ENCODE results near the gene KNTC1. TPM values are rescaled to one million over a fixed set of nuclear protein-coding genes. Genes with fewer than 3 reads are reported as not detected.
"Not testable (repeated sequence)": the region's sequence is repeated elsewhere in the genome, so short reads cannot be mapped to it uniquely, and the experiment has no call there.

Gene KNTC1
- total RNA-seq, 1 experiment from 2014 or later: 42.3 TPM

DNA sequence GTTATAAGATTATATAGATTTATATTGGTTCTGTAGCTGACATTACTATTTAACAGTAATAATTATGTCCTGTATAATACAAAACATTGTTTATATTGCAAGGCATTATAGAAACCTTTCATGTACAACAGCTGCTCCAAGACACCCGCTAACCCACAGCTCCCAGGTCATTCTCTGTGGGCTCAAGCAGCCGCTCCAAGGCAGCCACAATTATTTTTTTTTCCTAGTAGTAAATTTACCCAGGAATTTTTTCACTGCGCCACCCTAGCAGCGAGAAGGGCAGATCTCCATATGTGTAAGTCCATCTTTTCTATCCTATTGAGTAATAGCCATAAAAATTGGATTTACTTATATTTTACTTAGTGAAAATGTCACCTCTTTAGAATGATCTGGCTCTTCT is 36.3 kb downstream of the KNTC1 start:
- no peak for DNase-seq (ENCODE audit: low read depth)

DNA sequence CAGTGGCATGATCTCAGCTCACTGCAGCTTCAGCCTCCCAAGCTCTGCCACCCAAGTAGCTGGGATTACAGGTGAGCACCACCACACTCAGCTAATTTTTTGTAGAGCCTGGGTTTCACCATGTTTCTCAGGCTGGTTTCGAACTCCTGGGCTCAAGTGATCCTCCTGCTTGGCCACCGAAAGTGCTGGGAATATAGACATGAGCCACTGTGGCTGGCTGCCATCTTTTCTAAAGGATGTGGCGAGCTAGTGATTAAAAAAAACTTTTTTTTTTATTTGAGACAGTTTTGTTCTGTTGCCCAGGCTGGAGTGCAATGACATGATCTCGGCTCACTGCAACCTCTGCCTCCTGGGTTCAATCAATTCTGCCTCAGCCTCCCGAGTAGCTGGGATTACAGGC is 39.8 kb downstream of the KNTC1 start:
- not testable (repeated sequence) for DNase-seq (ENCODE audit: low read depth)

DNA sequence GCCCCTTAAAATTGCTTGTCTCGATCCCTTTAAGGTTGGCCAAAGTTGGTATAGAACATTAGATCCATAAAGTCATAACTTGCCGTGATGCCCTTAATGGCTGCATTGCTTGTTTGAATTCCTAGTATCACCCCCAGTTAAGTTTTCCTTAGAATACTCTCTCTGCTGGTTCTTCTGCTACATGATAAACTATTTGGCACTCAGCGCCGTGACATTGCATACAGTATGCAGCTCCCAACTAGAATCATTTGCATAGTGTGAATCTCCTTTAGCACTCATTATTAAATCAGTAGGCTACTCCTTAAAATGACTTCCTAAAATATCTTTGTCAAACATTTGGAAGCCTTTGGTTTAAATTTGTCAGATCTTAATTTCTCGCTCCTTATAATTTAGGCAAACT is 42.2 kb downstream of the KNTC1 start:
- DNase-seq (ENCODE audit: low read depth): no peak

DNA sequence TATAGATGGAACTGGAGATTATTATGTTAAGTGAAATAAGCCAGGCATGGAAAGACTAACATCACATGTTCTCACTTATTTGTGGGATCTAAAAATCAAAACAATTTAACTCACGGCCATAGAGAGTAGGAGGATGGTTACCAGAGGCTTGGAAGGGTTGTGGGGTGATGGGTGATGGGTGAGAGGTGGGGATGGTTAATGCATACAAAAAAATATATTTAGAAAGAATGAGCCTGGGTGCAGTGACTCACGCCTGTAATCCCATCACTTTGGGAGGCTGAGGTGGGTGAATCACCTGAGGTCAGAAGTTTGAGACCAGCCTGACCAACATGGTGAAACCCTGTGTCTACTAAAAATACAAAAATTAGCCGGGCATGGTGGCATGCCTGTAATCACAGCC is 43.0 kb downstream of the KNTC1 start:
- peak; percentile 71 for DNase-seq (ENCODE audit: low read depth)

DNA sequence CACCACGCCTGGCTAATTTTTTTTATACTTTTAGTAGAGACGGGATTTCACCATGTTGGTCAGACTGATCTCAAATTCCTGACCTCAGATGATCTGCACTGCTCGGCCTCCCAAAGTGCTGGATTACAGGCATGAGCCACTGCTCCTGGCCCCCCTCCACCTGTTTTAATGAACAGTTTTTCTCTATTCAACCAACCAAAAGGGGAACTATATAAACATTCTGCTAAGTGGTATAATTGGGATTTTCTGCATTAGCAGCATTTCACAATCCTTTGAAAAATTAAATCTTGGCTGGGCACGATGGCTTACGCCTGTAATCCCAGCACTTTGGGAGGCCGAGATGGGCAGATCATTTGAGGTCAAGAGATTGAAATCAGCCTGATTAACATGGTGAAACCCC is 44.8 kb downstream of the KNTC1 start:
- DNase-seq (ENCODE audit: low read depth): no peak

DNA sequence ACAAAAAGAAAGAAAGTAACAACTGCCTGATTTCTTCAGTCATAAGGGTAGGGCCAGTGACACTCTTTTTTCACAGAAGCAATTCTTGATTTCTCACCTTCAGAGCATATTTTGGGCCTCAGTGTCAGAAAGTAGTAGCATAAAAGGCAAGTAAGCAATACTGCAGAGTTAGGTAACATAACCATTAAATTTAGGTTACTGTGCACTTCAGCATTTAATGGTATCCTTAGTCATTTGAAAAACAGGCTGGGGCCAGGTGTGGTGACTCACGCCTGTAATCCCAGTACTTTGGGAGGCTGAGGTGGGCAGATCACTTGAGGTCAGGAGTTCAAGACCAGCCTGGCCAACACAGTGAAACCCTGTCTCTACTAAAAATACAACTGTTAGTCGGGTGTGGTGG is 56.2 kb downstream of the KNTC1 start:
- DNase-seq (ENCODE audit: low read depth): peak; percentile 5

DNA sequence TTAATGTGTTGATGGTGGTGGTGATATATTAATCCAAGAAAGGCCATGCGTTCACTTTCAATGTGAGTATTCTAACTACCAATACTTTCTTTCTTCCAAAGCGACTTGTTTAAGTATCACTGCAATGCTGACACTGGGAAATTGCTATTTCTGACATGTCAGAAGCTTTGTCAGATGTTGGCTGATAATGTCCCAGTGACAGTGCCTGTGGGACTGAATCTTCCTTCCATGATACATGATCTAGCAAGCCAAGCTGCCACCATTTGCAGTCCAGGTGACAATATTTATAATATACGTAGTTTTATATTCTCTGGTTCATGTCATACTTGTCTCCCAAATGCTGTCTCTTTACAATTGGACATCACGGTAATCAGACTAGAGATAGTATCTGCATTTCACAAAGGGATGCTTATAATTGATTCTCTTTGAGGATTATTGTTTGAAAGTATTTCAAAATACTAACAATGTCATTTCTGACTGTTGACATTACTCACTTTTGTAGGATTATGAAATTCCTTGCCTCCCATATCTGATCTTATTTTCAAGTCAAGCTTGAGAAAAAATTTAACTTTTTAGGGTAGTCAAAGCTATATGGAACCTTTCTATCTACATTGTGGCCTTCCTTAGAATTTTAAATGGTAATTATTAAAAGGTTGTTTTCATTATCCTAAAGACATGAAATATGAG is 57.3 kb downstream of the KNTC1 start:
- DNase-seq (ENCODE audit: low read depth): no peak

DNA sequence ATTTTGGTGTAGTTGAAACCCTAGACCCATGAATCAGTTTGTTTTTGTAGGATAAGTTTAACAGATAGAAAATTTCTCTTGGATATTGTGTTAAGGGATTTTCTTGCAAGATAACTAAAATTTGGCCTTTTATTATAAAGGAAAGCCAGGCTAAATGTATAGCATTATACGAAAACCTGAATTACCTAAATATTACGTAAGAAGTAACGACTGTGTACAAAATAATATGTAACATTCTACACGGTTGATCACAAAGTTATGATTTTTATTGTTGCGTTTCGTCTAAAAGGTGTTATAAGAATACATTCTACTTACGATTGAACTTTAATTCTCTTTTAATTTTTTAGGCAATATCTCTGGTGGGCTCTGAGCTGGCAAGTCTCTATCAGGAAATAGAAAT is 63.9 kb downstream of the KNTC1 start:
- no peak for DNase-seq (ENCODE audit: low read depth)

DNA sequence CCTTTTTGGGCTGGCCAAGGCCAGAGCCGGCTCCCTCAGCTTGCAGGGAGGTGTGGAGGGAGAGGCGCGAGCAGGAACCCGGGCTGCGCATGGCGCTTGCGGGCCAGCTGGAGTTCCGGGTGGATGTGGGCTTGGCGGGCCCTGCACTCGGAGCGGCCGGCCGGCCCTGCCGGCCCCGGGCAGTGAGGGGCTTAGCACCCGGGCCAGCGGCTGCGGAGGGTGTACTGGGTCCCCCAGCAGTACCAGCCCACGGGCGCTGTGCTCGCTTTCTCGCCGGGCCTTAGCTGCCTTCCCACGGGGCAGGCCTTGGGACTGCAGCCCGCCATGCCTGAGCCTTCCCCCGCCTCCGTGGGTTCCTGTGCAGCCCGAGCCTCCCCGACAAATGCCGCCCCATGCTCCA is 64.9 kb downstream of the KNTC1 start:
- DNase-seq (ENCODE audit: low read depth): not testable (repeated sequence)

DNA sequence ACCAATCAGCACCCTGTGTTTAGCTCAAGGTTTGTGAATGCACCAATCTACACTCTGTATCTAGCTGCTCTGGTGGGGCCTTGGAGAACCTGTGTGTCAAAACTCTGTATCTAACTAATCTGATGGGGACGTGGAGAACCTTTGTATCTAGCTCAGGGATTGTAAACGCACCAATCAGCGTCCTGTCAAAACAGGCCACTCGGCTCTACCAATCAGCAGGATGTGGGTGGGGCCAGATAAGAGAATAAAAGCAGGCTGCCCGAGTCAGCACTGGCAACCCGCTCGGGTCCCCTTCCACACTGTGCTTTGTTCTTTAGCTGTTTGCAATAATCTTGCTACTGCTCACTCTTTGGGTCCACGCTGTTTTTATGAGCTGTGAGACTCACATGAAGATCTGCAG is 65.5 kb downstream of the KNTC1 start:
- not testable (repeated sequence) for DNase-seq (ENCODE audit: low read depth)

DNA sequence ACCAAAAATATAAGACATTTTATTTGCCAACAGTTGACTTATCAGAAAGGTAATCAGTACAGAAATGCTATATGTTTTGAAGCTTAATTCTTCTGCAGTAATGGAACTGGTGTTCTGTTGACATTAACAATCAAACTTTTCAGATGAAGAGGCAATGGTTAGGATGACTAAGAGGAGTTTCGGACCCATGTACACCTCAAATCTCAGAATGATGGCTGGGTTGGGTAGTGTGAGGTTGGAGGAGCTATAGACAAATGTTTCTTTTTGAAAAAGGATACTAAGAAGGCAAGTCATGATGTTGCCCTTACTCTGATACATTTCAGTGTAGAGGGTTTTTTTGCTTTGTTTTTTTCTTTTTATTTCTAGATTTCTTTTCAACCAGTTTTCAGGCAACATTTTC is 66.9 kb downstream of the KNTC1 start:
- DNase-seq (ENCODE audit: low read depth): no peak

DNA sequence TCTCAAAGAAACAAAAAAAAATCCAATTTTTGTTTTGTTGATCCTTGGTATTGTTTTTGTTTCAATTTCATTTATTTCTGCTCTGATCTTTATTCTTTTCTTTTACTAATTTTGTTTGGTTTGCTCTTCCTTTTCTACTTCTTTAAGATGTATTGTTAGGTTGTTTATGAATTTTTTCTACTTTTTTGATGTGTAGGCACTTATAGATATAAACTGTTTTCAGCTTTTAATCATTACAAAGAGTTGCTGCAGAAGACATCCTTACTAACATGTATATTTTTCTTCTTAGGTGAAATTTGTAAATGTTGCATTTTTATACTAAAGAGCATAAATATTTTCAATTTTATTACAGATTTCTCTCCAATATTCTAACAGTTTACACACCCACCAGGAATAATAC is 69.8 kb downstream of the KNTC1 start:
- no peak for DNase-seq (ENCODE audit: low read depth)

DNA sequence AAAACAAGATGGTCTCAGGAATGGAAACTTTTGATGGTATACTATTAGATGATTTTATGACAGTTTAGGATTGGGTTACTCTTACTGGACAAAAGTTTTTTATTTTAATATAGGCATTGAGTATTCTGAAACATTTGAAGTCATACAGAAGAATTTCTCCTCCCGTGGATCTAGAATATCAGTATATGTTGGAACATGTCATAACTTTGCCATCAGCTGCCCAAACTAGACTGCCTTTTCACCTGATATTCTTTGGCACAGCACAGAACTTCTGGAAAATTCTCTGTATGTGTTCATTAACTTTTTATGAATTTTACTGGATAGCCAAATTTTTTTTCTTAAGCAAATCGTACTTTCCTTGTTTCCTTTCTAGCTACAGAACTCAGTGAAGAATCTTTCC is 75.4 kb downstream of the KNTC1 start:
- no peak for DNase-seq (ENCODE audit: low read depth)

DNA sequence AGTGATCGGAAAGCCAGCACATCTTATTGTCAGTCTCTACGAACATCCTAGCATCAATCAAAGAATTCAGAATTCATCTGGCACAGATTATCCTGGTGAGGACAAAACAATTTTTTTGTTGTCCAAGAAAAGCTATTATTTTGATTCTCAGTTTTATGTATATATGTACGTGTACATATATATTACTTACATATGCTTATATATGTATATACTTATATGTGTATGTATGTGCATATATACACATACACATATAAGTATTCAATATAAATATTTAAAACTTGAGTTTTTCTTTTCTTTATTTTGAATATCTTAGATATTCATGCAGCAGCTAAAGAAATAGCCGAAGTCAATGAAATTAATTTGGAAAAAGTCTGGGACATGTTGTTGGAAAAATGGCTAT is 77.9 kb downstream of the KNTC1 start:
- DNase-seq (ENCODE audit: low read depth): no peak

DNA sequence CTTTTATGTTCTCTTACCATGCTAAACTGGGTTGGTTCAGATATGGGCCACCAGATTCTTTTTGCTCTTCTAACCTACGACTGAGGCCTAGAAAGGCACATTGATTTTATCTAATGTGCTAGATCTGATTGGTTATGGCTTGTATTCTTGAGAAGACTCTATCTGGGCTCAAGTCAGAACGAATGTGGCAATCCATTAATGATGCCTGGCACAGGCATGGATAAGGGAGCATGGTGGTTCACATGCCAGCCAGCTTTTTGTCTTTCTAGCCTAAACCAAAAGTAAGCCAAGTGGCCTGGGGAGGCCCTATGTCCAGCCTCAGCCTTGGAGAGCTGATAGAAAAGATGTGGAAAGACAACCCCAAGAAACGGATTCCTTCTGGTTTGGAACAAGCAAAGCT is 82.7 kb downstream of the KNTC1 start:
- DNase-seq (ENCODE audit: low read depth): no peak

DNA sequence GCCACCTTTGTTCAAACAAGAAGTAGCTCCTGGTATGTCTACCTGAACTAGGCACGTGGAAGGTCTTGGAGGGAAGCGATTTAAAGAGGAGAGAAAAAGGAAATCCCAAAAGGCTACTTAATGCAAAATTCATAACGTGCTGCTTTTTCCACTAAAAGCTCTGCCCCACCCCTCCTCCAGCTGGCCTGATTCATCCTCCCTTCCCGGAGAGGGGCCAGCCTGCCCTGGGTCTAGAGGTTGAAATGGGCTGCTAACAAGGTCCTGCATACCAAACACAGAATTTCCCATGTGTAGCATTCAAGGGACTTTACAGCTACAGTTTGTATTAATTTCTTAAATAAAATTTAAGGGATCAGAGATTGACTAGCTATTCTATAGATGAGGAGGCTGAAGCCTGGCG is 83.2 kb downstream of the KNTC1 start:
- DNase-seq (ENCODE audit: low read depth): no peak

DNA sequence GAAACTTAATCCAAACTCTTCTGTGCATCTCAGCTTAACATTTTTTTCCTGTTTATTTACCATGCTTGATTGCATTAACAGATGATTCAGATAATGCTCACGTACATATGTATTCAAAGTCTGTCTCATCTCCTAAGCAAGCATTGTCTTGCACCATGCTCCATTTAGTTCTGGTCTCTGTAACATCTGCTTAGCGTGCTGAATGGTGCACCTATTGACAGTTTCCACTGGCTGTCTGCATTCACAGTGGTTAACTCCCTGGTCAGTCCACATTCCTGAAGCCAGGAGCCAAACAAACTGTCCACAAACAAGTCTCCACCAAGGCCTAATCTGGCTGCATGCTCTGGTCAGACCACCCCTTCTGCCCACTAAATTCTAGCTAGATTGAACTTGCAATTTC is 83.9 kb downstream of the KNTC1 start:
- no peak for DNase-seq (ENCODE audit: low read depth)

DNA sequence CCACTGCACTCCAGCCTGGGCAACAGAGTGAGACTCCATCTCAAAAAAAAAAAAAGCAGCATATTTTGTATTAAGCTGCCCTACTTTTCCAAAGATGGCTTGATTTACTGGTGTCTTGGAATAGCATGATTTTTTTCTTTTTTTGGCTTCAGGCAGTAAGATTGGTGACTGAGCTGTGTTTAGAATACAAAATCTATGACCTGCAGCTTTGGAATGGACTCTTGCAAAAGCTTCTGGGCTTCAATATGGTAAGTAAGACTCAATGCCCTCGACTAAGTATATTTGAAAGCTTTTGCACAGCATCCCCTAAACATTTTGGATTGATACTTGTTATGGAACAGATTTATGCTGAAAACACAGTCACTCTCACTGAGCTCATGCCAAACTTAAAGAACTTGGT is 87.8 kb downstream of the KNTC1 start:
- DNase-seq (ENCODE audit: low read depth): no peak

DNA sequence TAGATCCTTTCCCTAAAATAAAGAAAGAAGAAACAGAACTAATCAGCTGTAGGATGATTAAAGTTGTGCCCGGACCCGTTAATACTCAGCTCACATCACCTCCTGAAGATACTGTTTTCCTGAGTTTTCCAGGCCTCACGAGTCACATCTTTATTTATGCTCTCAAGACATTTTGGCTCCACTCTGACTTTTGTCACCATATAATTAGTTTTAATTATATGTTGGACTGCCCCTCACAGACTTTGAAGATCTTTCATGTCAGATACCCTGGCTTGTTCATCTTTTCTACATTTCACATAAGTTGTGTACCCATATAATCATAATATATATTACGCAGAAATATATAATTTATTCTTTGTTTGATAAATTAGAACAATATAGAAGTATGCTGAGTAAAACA is 88.7 kb downstream of the KNTC1 start:
- no peak for DNase-seq (ENCODE audit: low read depth)

DNA sequence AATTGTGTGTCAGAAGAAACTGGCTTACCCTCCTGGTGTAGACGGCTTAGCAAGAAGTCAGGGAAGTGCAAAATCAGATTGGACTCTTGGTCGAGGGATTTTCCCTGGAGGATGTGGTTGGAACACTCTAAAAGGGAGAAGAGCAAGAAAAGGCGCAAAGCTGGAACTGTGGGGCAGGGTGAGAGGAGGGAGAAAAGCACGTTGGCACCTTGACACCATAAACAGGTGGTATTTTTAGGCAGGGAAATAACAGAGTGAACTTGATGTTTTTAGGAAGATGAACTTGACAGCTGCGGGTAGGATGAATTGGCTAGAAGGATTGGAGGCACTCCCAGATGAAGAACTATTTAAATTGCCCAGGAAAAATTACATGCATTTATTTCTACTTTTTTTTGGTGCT is 108.4 kb downstream of the KNTC1 start:
- no peak for DNase-seq (ENCODE audit: low read depth)

DNA sequence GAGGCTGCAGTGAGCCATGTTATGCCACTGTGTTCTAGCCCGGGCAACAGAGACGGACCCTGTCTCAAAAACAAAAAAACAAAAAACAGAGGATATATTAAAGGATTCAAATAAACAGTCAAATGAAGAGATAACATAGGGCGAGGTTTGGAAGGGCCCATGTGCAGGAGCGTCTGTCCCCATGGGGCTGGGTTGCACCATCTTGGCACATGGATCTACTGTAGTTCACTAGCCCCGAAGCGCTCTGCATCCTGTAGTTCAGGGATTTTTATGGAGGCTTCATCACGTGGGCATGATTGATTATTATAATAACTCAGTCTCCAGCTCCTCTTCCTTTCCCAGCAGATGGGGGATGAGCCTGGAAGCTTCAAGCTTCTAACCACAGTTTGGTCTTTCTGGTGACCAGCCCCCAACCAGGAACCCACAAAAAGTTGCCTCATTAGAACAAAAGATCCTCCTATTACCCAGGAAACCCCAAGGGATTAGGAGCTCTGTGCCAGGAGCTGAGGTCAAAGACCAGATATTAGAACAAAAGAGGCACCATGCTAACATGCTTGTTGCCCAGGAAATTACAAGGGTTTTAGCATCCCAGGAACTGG is 116.3 kb downstream of the KNTC1 start:
- DNase-seq (ENCODE audit: low read depth): no peak

DNA sequence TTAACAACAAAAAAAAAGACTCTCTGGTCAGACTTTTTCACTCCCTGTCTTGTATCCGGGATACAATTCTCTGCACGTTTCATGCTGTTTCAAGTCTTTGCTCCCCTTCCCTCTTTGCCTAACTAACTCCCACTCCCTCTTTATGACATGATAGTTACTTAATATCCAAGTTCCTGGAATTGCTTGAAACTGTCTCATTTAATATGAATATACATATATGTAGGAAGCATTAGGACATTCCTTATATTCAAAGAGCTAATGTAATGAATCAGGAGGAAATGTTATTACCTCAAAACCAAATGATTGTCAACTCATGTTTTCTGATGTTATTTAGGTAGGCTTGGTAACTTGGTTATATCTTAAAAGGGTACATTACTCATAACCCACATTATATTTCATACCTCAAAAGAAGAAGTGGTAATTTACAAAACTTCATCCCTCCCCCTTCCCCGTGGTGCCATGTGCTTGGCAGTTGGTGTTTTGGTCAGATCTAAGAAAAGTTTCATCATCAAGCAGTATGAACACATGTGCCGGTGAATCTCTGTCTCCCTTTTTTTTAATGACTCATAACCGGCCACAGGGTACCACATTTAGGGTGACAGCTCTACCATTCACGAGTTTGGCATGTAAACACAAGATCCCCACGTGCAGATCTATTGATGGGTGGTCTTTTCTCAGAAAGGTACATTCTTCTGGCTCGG is 119.6 kb downstream of the KNTC1 start:
- DNase-seq (ENCODE audit: low read depth): peak; percentile 89

All from HT1080 (cell line).